NK-92 treated with Interleukin-12 subunit alpha and Interleukin-12 subunit beta, amount 100 ng/mL, for 24 hours (cell line): Measurements from ENCODE around the gene FBXL7.

Experiments used
- DNase-seq: peaks from one replicate; lab custom pipeline; 2025; lab: John Stamatoyannopoulos, UW

Gene FBXL7

GRCh38 chr5:15948190-15948589, 448.2 kb downstream of the FBXL7 start:
- no peak for DNase-seq

GRCh38 chr5:15951126-15951525, 451.1 kb downstream of the FBXL7 start:
- no peak for DNase-seq

GRCh38 chr5:15951550-15951949, 451.6 kb downstream of the FBXL7 start:
- no peak for DNase-seq

DNA sequence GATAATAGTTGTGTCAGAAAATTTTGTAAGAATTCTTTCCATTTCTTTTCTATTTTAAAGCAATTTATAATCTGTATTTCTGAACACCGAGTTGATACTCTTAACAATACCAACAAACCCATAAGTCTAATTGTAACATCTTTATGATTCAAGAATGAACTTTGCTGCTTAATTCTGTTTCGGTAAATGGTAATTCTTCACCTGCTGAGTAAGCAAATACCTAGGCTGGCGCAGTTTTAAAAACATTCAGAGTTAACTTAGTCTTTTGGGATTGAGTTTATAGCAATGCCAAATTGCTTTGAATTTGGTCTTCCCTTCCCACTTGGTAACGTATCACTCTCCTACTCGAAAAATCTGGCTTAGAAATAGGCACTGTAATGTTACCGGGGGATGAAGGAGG, 456.6 kb downstream of the FBXL7 start:
- DNase-seq: no peak

GRCh38 chr5:15957124-15957523, 457.1 kb downstream of the FBXL7 start:
- DNase-seq: no peak

- DNase-seq: no peak
Measured at GRCh38 chr5:15959370-15960164, 459.6 kb downstream of the FBXL7 start.

GRCh38 chr5:15966066-15966640, 466.2 kb downstream of the FBXL7 start:
- no peak for DNase-seq

DNA sequence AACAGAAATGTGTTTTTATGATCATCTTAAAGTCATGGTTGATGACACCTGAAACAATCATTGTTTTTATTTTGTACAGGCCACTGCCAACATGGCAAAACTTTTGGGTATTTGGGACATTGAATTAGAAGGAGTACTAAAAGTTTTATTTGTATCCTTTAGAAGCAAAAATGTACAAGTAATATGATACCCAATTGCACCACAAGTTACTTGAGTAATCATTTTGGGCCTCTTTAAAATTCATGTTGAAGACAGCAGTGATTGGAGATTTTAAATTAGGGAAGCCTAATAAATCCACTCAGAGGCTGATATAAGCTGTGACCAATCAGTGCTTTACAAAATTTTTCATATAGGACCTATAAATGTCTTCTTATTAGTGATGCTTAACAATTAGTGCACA, 466.7 kb downstream of the FBXL7 start:
- DNase-seq: no peak

- no peak for DNase-seq
Measured at GRCh38 chr5:15968993-15969392, 469.0 kb downstream of the FBXL7 start.

DNA sequence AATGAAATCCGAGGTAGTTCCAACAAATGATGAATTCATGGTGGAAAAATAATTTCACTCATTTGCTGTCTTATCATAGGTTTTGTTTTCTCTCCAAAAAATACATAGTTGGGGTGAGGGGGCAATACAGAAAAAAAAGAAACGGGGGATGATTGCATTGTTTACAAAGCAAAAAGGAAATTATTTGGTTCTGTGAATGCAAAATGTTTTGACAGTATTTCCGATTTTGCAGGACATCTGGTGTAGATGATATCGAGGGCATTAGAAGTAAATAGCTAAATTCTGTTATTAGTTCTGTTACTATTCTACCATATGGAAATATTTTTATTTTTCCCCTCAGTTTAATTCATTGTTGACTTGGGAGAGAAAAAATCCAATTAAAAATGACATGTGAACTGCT, 477.9 kb downstream of the FBXL7 start:
- no peak for DNase-seq

DNA sequence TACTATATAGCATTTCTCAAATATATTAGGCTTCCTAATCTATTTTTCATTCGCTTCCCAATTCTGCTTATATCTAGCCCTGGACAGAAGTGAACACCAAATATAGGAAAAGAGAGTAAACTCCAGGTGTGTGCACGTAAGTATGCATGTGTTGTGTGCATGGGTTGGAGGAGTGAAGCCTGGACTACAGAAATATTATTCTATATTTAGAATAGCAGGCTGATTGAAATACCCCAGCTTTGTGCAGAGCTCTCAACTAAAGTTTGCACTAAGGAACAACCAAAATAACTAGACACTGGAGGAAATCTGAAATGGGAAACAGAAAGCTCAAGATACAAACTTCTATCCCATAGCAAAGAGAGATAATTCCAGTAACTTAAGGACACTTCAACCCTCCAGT, 480.9 kb downstream of the FBXL7 start:
- no peak for DNase-seq

DNA sequence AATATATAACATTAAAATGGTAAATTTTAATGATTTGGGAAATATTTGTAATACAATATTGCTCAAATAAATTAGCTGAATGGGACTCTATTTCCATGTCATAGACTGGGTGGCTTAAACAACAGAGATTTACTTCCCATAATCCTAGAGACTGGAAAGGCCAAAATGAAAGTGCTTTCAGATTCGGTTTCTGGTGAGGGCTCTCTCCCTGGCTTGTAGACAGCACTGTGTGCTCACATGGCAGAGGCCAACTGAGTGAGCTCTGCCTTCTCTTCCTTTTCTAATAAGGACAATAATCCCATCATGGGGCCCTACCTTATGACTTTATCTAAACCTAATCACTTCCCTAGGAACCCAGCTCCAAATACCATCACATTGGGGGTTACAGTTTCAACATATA, 483.4 kb downstream of the FBXL7 start:
- no peak for DNase-seq
